Glomerular visceral epithelial cell (primary cell): Measurements from ENCODE around the gene AKAP8.
A peak's percentile ranks its signal among the peaks of the same experiment; 100 is the strongest.
"Not testable (repeated sequence)": the region's sequence is repeated elsewhere in the genome, so short reads cannot be mapped to it uniquely, and the experiment has no call there.

Experiments used
- DNase-seq: peaks from one replicate; pipeline ENCODE4 v3.0.0-alpha.2; 2016; ENCODE audit errors: extremely low spot score

The AKAP8 gene

DNA sequence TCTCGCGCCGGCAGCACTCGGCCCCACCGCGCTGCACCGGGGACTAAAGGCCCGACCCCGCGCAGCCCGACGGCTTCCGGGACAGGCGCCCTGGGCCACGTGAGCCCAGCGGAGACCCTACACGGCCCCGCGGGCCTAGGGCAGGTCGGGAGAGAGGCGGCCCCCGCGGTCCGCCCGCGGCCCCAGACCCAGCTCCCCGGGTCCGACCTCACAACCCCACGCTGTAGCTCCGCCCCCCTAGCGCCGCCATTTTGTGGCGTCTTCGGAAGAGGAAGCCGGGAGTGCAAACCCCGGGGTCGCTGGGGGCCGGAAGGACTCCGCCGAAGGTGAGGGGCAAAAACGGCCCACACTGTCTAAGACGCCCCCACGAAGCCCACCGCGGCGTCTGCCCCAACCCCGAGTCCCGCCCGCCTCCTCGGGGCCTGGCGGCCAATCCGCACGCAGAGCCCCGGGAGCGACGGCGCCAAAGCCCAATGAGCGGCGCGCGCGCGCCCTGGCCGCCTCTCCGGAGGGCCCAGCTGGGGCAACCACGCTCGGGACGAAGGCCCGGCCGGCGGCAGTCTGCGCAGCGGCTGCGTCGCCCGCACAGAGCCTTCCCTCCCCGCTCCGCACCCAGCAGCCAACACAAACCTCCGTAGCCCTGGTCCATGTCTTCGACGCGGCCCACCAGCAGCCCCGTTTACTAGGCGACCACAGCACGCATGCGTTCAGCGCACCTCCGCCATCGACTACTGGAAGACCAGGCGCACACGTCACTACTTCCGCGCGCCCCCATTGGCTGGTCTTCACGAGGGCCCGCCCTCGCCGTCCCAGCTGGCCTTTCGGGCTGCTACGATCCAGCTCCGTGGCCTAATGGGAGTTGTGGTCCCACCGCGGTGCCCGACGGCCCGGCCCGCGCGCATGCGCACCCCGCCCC lies at the start of gene AKAP8:
TSS of gene AKAP8 (minus strand) at position 705 of the 916 bp plus-strand sequence. CDS start at position 649, 56 bp downstream.
- DNase-seq, result peak; percentile 99

DNA sequence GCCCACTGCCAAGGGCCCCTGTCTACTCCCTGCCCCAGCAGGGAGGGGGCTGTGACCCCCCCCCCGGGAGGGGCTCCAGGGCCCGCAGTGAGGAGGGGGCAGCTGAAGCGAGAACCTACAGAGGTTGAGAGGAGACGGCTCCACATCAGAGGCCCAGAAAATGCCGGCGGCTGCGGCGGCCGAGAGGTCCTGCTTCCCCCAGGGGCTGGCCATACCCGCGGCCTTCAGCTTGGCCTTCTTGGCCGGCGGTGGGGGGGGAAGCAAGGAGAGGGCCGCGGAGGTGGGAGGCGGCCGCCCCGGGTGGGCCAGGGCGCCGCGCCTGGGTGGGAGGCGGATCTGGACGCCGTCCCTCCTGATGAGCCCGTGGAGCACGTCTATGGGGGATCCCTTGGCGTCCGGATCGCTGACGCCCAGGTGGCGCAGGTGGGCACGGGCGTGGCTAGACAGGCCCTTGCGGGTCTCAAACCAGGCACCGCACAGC lies 48.4 kb upstream of the AKAP8 start:
- DNase-seq, result no peak

DNA sequence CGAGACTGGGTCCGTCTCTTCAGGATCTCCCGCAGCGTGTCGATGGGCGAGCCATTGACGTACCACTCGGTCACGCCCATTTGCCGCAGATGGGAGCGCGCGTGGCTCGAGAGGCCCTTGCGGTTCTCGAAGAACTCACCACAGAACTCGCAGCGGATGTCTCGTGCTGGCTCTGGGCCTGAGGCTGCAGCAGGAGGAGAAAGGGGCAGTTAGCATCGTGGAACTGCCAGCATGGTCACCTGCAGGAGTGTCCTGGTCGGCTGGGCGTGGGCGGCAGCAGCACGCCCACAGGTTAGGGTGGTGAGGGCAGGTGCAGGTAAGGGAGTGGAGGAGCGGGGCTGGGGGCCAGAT lies 47.7 kb upstream of the AKAP8 start:
- no peak for DNase-seq

DNA sequence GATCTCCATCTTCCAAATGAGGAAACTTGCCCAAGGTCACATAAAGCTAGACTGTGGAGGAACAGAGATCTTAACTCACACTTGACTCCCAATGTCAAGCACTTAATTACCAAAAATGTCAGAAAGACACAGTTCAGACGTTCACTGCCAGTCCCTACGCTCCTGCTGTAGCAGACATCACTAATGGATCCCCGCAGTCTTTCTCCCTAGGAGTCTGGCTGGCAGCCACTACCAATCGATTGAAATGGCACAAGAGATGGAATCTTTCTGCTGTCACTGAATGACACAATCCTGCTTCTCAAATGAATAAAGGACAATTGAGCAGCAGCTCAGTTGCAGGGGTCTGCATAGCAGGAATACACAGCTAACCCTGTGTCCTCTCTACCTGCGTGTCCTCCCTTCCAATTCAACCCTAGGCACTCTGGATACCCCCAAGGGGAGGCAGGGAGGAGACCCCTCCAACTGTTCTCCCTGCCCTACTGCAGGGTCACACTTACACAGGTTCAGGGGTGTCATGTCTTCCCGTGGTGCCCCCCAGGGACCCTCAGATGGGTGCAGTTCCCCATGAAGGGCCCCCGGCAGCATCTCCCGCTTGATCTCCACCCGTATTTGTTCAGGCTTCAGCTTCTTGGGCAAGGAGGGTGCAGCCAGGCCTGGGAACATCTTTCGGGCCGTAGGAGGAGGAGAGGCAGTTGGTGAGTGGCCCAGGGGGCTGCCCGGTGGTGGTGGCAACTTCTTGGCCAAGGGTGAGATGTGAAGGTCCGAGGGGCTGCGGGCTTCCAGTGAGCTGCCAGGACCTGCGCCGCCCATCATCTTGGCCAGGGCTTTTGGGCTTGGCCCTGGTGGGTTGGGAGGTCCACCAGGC lies 47.1 kb upstream of the AKAP8 start:
- DNase-seq, result no peak

DNA sequence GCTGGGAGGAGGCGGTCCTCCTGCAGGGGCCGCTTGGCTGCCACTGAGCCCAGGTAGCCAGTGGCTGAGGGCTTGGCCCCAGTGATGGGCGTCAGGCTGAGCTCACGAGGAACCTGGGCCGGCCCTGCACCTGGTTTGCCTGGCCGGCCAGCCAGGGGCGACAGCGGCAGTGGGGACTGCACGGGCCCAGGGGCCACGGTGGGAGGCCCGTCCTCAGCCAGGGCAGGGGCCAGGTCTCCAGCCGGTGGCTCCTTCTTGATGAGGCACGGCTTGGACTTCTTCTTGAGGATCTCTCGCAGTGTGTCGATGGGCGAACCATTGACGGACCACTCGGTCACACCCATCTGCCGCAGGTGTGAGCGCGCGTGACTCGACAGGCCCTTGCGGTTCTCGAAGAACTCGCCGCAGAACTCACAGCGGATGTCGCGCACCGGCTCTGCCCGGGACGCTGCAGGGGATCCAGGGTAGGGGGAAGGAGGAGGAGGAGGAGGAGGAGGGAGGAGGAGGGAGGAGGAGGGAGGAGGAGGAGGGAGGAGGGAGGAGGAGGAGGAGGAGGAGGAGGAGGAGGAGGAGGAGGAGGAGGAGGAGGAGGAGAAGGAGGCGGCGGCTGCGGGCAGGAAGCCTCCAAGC lies 45.8 kb upstream of the AKAP8 start:
- DNase-seq, result no peak

DNA sequence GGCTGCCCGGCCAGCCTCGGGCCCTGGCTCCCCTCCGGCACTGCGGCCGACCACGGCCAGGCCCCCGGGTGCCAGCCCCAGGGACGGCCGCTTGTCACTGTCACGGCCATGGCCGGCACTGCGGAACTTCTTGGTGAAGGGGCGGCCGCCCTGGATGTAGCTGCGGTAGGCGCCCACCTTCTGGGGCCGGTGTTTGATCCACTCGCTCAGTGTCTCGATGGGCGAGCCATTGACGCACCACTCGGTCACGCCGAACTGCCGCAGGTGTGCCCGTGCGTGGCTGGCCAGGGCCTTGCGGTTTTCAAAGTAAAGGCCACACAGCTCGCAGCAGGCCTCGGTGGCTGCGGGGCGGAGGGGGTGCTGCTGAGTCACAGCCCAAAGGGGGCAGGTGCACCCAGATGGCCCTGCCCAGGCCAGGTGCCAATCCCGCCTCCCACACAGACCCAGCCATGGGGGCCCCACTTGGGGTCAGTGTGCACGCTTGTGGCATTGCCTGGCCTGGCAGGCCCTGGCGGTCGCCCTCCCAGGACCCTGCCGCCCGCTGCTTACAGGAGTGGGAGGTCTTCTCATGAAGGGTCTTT lies 45.2 kb upstream of the AKAP8 start:
- DNase-seq, result no peak

DNA sequence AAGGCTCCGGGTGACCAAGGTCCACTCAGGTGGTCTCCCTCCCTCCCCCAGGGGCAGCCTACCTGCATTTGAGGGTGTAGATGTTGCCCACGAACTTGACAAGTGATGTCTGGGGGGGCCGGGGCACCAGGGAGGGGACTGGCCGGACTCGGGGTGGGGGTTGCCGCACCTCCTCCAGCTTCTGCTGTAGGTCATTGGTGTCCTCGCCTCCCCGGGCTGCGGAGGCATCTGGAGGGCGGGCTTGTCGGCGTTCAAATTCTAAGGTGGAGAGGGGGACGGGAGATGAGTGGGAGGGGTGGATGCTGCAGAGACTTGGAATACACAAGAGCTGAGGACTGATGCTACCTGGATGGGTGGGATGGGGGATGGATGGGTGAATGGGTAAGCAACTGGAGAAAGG lies 44.5 kb upstream of the AKAP8 start:
- no peak for DNase-seq

DNA sequence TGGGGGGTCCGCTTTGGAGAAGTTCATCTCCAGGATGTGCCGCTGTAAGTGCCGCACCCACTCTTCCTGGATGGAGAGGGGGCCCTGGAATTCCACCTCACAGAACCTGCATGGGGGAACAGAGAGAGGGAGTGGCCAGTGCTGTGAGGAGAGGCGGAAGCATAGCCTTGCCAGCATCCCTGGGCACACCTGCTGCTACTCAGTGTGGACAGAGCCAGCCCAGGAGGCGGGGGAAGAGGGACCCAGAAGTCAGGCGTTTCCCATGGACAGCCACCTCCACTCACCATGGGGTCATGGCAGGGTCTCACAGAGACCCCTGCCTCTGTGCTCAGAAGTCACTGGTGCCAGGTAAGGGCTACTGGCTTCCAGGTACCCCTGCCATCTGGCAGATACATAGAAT lies 43.5 kb upstream of the AKAP8 start:
- no peak for DNase-seq

DNA sequence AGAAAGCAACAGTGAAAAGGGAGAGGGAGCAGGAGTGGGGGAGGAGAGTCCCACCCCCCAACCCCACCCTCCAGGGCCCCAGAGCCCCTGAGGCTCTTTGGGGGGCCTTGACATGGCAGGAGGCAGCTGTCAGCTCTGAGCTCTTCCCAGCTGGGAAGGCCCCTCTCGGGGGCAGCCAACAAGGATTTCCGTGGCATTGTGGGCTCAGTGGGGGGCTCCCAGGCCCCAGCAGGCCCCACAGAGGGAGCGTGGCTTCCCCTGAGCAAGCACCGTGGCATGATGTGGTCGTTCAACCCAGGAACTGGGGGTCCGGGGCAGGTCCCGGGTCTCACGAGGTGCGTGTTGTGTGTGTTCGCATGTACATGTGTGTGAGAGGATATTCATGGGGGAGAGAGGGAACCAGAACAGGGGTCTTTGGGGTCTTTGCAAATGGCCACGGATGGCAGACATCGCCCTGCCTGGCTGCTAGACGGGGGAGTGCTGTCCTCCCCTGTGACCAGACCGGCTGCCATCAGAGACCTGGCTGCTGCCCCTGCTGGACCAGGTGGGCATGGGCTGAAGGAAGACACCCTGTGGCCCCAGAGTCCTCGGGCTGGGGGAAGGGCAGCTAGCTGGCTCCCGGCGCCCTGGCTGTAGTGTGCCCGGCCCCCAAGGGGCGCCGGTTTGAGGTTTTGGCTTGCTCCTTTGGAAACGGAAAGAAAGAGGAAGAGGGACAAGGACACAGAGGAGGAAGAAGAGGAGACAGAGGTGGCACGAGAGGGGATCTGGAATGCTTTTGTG lies 42.9 kb upstream of the AKAP8 start:
- DNase-seq, result no peak

DNA sequence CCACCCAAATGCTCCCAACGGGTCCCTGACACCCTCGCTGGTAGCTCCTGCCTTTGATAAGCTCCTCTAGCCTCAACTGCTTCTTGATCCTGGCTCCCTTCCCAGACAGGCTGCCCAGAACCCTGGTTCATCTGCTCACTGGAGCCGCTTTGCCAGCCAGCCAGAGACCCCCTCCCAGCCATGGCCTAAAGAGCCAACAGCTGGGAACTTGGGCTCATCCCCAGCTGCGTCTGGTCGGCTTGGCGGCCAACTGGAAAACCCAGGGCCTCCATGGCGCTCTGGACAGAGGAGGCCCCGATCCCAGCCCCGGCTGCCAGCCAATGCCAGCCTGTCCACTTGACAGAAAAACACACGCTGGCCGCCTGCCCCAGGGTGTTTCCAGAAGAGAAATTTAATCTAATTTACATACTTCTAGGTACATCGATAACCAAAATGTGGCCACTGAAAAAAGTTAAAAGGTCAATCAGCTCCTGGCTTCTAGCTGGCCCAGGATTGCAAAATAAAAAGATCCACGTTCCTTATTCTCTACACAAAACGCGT lies 42.2 kb upstream of the AKAP8 start:
- DNase-seq, result no peak

DNA sequence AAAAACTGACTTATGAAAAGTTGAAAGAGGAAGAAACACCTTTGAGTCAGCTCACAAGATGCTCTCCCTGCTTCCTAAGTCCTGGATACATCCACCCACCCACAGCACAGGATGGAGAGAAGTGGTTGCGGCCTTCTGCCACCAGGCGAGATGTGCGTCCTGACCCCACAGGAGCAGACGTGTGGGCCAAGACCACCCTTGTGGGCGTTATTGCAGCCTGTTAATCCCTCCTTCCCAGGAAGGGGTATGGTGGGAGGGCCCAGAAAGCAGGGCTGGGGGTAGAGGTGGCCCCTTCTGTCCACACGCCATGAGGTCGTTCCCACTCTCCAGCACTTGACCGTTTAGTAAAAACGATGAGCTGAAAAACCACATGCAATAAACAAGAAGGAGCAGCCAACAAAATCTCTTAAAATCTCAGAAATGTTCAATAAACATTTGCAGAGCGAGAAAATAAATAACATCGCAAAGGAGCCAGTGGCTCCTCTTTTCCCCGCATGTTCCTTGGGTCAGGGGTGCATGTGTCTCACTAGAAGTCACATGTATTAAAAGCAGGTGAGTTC lies 41.6 kb upstream of the AKAP8 start:
- DNase-seq, result no peak

DNA sequence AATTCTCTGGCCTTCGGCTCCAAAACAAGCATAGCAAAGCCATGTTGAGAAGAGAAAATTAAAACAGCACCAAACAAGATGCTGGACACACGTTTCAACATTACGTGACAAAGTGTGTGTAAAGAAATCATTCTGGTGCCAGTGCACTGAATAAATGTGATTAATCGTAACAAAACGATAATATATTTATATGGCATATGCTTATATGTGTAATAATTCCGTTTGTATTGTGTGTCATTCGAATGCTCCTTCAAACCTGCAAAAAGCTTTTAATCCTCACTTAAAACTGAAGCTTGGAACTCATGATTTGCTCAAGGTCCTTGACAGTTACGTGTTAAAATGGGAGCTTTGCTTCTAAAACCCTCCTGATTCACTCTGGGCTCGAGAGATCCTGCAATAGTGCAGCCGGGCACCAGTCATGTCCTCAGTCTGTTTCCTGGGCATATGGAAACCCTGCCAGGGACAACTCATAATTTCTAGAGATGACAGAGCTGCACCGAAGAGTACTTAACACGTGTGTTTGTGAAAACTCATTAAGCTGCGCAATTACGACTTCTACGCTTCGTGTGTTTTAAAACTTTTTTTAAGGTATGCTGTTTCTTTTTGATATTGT lies 39.9 kb upstream of the AKAP8 start:
- DNase-seq, result no peak

DNA sequence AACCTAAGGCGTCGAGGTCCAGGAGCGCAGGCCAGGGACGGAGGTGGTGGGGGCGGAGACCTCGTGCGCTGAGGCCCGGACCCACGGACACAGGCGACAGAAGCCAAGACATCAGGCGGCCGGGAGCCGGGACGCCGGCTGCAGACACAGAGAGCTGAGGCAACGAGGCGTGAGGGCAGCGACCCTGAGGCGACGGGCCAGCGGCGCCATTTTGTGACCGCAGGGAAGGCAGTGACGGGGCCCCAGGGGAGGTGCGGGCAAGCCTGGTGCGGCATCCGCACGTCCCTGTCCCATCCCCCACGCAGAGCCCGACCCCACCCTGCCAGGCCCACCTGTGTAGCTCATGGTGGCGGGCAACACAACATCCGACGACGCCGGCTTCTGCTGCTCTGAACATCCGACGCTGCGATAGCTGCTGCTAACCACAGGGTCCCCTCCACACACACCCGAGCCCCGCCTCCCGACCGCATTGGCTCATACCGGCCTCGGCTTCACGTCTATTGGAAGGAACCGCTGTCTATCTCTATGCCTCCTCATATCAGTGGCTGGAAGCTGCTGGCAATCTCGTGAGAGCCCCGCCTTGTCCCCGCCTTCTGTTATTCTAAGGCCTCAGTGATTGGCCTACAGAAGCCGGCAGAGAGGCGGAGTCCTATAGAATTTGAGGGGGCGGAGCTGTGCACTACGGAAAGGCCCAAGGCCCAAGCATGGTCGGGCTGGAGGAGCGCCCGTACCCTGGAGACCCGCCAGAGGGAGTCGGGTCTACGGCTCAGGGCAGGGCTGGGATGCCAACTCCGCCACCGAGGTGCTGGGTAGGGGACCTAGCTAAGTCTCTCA lies 39.2 kb upstream of the AKAP8 start, which contains the start of gene AKAP8L:
TSS of gene AKAP8L (minus strand) at position 410 of the 834 bp plus-strand sequence. CDS start at position 345, 65 bp downstream.
- peak; percentile 100 for DNase-seq

DNA sequence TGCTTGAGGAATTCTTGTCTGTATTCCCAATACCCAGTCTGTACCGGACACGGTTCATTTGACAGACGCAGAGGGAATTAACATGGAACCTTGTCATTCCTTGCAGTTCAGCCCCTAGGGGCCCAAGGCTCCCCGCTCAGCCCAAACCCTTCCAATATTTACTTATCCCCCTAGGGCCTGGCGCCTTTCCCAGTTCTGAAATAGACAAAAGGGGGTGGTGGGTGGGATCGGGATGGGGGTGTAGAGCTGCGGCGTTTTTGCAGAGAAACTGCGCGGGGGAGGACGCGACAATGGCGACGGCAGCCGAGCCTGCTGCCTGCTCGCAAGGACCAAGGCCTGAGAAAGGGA lies 38.6 kb upstream of the AKAP8 start:
- peak; percentile 40 for DNase-seq

DNA sequence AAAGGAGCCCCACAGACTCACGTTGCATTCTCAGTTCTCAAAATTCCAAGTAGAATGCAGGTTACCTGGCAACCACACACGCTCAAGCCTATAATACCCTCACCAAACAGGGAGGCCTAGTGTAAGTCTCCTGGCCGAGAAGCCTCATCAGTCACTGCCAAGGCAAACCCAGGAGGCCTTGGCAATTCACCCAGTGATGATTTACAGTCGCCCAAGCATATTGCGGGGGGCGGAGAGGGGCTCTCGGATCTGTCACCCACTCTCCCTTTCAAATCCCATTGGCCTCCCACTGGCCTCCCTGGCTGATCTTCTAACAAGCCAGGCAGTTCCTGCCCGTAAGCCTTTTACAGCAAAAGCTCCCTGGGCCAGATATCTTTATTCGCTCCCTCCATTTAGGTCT lies 38.1 kb upstream of the AKAP8 start:
- peak; percentile 19 for DNase-seq

DNA sequence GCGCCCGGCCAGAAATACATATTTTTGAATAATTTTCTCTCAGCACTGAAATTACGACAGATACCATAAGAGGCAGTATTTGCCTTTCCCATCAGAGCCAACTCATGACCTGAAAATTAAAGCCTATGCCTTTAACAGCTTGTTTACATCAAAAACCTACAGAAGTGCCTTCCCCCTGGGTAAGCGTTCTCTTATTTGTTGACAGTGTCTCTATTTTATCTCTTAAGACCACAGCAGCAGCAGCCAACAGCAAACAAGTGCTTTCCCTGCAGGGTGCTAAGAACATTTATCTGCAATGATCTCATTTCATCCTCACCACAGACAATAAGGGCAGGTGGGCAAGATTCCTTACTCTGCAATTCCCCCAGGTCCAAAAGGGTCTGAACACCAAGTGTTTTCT lies 33.2 kb upstream of the AKAP8 start:
- DNase-seq, result no peak

DNA sequence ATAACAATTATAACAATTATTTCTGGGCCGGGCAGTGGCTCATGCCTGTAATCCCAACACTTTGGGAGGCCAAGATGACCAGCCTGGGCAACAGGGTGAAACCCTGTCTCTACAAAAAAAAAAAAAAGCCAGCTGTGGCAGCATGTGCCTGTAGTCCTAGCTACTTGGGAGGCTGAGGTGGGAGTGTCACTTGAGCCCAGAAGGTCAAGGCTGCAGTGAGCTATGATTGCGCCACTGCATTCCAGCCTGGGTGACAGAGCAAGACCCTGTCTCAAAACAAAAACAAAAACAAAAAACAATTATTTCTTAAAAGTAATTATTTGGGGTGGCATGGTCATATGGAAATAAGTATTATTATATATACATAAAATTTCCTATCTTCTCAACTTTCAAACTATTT lies 31.8 kb upstream of the AKAP8 start:
- DNase-seq, result not testable (repeated sequence)

DNA sequence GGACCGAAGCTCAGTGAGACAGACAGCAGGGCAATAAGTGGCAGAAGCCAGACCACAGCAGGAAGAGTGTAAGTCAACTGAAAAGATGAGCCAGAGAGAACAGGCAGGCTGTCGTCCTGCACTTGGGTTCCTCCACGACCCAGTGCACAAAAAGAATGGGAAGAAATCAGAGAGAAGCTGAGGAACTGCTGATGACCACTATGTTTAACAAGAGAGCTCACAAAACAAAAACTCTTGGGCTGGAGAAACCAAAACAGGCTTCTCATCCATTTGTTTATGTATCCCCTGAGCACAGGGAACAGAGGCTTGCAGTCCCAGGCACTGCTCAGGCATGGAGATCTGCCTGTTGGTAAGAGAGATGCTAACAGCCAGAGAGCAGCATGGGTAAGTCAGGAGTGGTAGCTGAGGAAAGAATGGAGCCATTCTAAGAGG lies 25.2 kb upstream of the AKAP8 start:
- peak; percentile 23 for DNase-seq
